KMS-11 (cell line): Measurements from ENCODE around the gene CRISPLD2.

ENCODE experiments used
- H2AFZ ChIP-seq: fragments of 200-600 bp; sonication (generic); 2 replicates; pipeline ENCODE4 v1.6.1; 2016; ENCODE audit warnings: antibody characterized with exemption, mixed run types, low read depth
- H3K27ac ChIP-seq: fragments of 200-600 bp; sonication (generic); 2 replicates; pipeline ENCODE4 v1.6.1; 2016; ENCODE audit warnings: mild to moderate bottlenecking, mixed run types
- H3K27me3 ChIP-seq: fragments of 200-600 bp; sonication (generic); 2 replicates; pipeline ENCODE4 v1.6.1; 2017; ENCODE audit warnings: mild to moderate bottlenecking, low read depth, mixed run types, moderate library complexity; ENCODE audit not compliant: insufficient read depth
- H3K36me3 ChIP-seq: fragments of 200-600 bp; sonication (generic); 2 replicates; pipeline ENCODE4 v1.6.1; 2017; ENCODE audit warnings: mild to moderate bottlenecking, mixed run types; ENCODE audit not compliant: insufficient read depth
- H3K4me1 ChIP-seq: fragments of 200-600 bp; sonication (generic); 2 replicates; pipeline ENCODE4 v1.6.1; 2016; ENCODE audit warnings: mild to moderate bottlenecking, low read depth, mixed run types; ENCODE audit not compliant: poor library complexity, severe bottlenecking
- H3K4me2 ChIP-seq: fragments of 200-600 bp; sonication (generic); 2 replicates; pipeline ENCODE4 v1.7.0; 2016; ENCODE audit warnings: mild to moderate bottlenecking, mixed run types
- H3K4me3 ChIP-seq: fragments of 200-600 bp; sonication (generic); IDR thresholded peaks from 2 replicates; pipeline ENCODE4 v1.6.1; 2017; ENCODE audit warnings: low read depth, low read length, mixed read lengths; ENCODE audit not compliant: insufficient read depth
- H3K79me2 ChIP-seq: fragments of 200-600 bp; sonication (generic); 2 replicates; pipeline ENCODE4 v1.6.1; 2016; ENCODE audit warnings: low read depth, mixed run types; ENCODE audit not compliant: insufficient read depth
- H3K9ac ChIP-seq: fragments of 200-600 bp; sonication (generic); 2 replicates; pipeline ENCODE4 v1.6.1; 2016; ENCODE audit warnings: mild to moderate bottlenecking, mixed run types
- H4K20me1 ChIP-seq: fragments of 200-600 bp; sonication (generic); 2 replicates; pipeline ENCODE4 v1.6.1; 2016; ENCODE audit warnings: mild to moderate bottlenecking, mixed run types; ENCODE audit not compliant: insufficient read depth
- CTCF ChIP-seq: fragments of 200-600 bp; sonication (generic); conservative IDR thresholded peaks from 2 replicates; pipeline ENCODE4 v1.6.1; 2017; ENCODE audit warnings: low read depth, mild to moderate bottlenecking, antibody characterized with exemption, low read length, moderate library complexity, mixed read lengths

The CRISPLD2 gene

GRCh38 chr16:84950906-84951305 lies 131.1 kb downstream of the CRISPLD2 start:
- TF ChIP-seq CTCF: peak; percentile 50
- Histone ChIP-seq H3K79me2 (no peaks in the 10 kb centered on the region), H2AFZ (no peak overlapping the region), H3K4me1 (no peaks in the 10 kb centered on the region), H4K20me1 (no peaks in the 10 kb centered on the region), H3K9ac (no peak overlapping the region), H3K4me3 (no peak overlapping the region), H3K27me3 (peaks cover 26% of the 10 kb centered on the region), H3K4me2 (no peak overlapping the region), H3K36me3 (no peaks in the 10 kb centered on the region), H3K27ac (no peak overlapping the region)

- Histone ChIP-seq H3K36me3 (no peaks in the 10 kb centered on the region), H3K4me3 (no peak overlapping the region), H3K9ac (no peak overlapping the region), H4K20me1 (no peaks in the 10 kb centered on the region), H3K4me2 (no peak overlapping the region), H3K4me1 (no peaks in the 10 kb centered on the region), H3K79me2 (no peaks in the 10 kb centered on the region), H2AFZ (no peak overlapping the region), H3K27ac (no peak overlapping the region), H3K27me3 (peaks cover 25% of the 10 kb centered on the region)
- peak; percentile 92 for TF ChIP-seq CTCF
Measured at GRCh38 chr16:84952335-84953189, 132.8 kb downstream of the CRISPLD2 start.

- Histone ChIP-seq H3K27me3 (peaks cover 21% of the 10 kb centered on the region), H4K20me1 (no peaks in the 10 kb centered on the region), H3K4me2 (no peak overlapping the region), H3K27ac (no peak overlapping the region), H2AFZ (no peak overlapping the region), H3K4me1 (no peaks in the 10 kb centered on the region), H3K36me3 (no peaks in the 10 kb centered on the region), H3K4me3 (no peak overlapping the region), H3K79me2 (no peaks in the 10 kb centered on the region), H3K9ac (no peak overlapping the region)
- no peak for TF ChIP-seq CTCF
Measured at GRCh38 chr16:84953190-84953746, 133.5 kb downstream of the CRISPLD2 start.

- no peak overlapping the region for H3K4me3 ChIP-seq
- no peaks in the 10 kb centered on the region for H3K4me1 ChIP-seq
- no peak overlapping the region for H3K4me2 ChIP-seq
- H3K79me2 ChIP-seq: no peaks in the 10 kb centered on the region
- no peak for TF ChIP-seq CTCF
- no peaks in the 10 kb centered on the region for H4K20me1 ChIP-seq
- no peak overlapping the region for H2AFZ ChIP-seq
- H3K27me3 ChIP-seq: peaks cover 30% of the 10 kb centered on the region
- H3K36me3 ChIP-seq: no peaks in the 10 kb centered on the region
- H3K9ac ChIP-seq: no peak overlapping the region
- no peak overlapping the region for H3K27ac ChIP-seq
Measured at GRCh38 chr16:84955427-84955826, 135.6 kb downstream of the CRISPLD2 start.
